Stimulated activated CD8-positive, alpha-beta memory T cell treated with anti-CD3 and anti-CD28 coated beads, Interleukin-4, amount 100 ng/mL, for 4 hours (primary cell): ENCODE results near the gene ATF7.
A peak's percentile ranks its signal among the peaks of the same experiment; 100 is the strongest.

Source experiments
- DNase-seq, 2 donors: peaks; one replicate each; pipeline ENCODE4 v3.0.0-alpha.2; 2020; ENCODE audit warnings: low read depth in 2 of 2, low spot score in 1 of 2

Gene ATF7

GRCh38 chr12:53532021-53532420 lies 94.2 kb downstream of the ATF7 start:
- DNase-seq = no peak

DNA sequence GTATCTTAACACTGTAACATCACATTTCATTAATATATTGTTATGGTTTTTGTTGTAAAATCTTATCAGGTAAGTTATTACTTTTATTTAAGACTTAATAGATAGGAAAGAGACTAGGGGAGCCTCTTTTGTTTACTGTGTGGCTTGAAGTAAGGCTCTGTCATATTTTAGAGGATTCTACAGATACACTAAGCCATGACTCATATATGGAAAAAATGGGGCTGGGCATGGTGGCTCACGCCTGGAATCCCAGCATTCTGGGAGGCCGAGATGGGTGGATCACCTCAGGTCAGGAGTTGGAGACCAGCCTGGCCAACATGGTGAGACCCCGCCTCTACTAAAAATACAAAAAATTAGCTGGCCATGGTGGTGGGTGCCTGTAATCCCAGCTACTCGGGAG lies 95.3 kb downstream of the ATF7 start:
- DNase-seq = no peak

GRCh38 chr12:53530061-53530460 lies 96.1 kb downstream of the ATF7 start:
- DNase-seq = no peak

DNA sequence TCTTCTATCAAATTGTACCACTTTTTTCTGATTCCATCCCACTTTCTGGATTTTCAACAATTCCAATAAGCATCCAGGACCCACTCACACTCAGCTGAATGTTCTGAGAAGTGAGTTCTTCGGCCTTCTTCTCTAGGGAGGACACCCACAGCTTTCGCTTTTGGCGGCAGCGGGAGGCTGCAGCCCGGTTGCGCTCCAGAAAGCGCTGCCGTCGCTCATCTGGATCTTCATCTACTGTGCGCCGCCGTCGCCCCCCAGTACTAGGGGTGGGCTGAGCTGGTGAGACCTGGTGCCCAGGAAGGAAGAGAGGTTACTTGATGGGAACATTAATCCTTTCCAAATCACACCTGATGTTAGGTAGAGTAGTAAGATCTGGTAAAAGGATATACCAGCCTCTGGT lies 101.7 kb downstream of the ATF7 start:
- DNase-seq = no peak

DNA sequence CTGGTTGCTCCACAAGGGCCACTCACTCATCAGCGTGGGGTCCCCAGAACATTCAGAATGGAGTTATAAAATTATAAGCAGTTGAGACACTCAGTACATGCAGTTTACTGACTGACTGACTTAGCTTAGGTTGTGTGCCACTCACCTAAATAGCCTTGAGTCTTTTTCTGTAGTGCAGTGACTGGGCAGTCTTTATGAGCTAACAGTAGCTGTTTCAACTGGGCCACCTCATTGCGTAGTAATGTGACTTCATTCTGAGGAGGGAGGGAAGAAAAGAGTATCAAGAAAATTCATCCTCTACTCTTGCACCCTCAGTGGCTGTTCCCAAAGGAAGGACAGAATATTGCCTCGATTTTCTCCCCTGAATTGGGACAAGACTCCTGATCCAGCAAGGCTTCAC lies 103.1 kb downstream of the ATF7 start:
- DNase-seq = no peak

DNA sequence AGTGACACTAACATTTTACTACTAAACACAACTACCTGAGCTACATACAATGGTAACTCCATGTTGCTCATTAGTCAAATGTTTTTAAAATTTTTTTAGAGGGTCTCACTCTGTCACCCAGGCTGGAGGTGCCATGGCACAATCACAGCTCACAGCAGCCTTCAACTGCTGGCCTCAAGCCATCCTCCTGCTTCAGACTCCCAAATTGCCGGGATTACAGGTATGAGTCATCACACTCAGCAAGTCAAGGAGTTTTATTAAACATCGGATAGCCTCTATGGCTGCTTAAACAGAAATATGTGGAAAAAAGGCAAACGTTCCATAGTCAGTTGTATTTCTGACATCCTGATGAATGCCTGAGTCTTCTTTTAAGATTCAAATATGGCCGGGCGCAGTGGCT lies 107.8 kb downstream of the ATF7 start:
- no peak for DNase-seq

DNA sequence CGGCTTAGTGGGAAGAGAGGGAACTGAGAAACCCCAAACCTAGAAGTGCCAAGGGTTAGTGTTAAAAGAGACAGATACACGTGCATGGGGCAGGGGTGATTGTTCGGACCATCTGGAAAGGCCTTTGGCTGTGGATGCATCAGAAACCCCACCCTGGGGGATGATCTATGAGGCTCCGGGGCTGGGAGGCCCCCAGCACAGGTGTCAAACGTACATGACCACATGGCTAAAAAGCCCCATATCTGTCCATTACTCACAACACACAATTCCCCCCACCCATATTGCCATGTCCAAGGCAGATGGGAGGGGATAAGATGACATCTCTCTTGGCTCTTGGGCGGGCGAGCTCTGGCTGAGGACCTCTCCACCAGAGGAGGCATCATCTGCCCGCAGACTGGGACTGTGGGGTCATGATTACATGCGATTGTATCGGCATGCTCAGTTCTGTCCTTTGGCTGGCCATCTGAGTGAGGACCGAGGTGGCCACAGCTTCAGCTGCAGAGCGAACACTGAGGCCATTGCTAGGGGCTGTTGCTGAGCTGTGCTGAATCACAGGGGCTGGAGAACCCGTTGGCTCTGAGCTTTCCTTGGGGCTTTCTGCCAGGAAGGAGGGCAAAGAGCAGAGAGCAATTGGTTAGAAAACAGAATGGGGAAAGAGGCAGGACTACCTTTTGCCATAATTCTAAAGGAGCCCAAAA lies 109.3 kb downstream of the ATF7 start:
- DNase-seq = no peak

GRCh38 chr12:53515291-53515680 lies 110.9 kb downstream of the ATF7 start:
- DNase-seq = no peak

GRCh38 chr12:53514628-53515290 lies 111.4 kb downstream of the ATF7 start:
- DNase-seq = no peak

DNA sequence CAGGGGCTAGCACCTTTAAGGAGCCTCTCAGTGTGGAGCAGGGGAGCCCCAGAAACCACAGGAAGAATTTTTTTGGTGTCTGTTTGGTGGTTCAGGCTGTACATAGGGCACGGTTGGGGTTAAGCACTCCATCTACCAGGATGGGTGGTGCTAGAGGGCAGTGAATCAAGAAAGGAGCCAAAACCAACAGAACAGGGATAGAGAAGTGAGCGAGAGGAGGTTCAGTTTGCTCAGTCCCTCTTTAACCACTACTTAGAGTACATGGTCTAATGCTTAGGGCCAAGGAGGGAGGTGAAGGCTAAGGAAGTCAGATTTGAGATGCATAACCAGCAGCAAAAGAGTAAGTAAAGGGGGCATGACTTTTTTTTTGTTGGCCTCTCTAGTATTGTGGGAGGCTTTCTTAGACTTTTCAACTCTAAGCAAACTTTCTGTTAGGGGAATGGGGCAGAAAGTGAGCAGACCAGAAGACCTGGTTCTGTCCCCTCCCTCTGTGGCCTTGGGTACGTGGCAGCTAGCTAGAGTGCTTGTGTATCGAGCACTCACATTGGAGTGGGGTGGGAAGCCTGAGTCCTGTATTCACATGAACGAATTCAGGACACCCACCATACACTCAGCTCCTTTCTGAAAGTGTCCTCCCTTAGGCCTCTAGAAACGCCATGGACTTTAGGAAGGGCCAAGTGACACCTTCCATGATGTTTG lies 112.3 kb downstream of the ATF7 start:
- DNase-seq = no peak

GRCh38 chr12:53510181-53510812 lies 115.9 kb downstream of the ATF7 start:
- no peak for DNase-seq

- DNase-seq = peak; percentile 64 to 68
Measured at GRCh38 chr12:53508534-53509170, 117.5 kb downstream of the ATF7 start.

- DNase-seq = no peak
Measured at GRCh38 chr12:53507603-53507885, 118.6 kb downstream of the ATF7 start.

DNA sequence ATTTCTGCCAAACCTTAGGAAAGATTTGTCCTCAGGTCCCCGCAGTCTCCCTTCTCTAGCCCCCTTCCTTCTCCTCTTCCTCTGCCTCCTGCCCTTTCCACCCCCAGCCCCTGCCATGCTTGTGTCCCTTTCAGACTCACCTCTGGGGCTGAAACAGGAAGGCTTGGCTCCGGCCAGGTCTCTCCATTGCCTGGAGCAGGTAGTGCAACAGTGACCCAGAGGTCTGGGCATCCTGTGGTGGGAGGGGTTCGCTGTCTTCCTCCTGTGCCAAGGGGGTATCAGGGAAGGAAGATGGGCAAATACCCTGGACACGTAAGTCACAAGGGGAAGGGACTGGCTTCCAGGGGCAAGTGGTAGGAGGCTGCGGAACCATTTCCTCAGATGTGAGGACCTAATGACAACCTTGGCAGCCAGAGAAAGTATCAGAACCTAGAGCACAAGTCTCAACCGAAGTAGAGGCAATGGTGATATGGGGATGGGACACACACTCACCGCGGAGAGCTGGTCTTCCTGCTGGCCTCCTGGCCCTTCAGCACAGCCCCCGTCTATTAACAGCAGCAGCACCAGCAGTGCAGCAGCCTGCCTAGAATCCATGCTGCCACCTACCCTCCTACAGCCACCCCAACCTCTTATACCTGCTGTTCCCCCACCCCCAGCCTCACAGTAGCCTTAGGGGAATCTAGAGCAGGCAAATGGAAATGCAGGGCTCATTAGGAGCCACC lies 119.1 kb downstream of the ATF7 start, which contains the start of gene NPFF:
NPFF (minus strand) TSS at position 604 of the 722 bp plus-strand sequence; CDS start at position 594, 10 bp downstream.
- no peak for DNase-seq

- no peak for DNase-seq
Measured at GRCh38 chr12:53506450-53506785, 119.8 kb downstream of the ATF7 start.

- DNase-seq = no peak
Measured at GRCh38 chr12:53505555-53506449, 120.4 kb downstream of the ATF7 start.

GRCh38 chr12:53505086-53505485 lies 121.1 kb downstream of the ATF7 start:
- DNase-seq = no peak

DNA sequence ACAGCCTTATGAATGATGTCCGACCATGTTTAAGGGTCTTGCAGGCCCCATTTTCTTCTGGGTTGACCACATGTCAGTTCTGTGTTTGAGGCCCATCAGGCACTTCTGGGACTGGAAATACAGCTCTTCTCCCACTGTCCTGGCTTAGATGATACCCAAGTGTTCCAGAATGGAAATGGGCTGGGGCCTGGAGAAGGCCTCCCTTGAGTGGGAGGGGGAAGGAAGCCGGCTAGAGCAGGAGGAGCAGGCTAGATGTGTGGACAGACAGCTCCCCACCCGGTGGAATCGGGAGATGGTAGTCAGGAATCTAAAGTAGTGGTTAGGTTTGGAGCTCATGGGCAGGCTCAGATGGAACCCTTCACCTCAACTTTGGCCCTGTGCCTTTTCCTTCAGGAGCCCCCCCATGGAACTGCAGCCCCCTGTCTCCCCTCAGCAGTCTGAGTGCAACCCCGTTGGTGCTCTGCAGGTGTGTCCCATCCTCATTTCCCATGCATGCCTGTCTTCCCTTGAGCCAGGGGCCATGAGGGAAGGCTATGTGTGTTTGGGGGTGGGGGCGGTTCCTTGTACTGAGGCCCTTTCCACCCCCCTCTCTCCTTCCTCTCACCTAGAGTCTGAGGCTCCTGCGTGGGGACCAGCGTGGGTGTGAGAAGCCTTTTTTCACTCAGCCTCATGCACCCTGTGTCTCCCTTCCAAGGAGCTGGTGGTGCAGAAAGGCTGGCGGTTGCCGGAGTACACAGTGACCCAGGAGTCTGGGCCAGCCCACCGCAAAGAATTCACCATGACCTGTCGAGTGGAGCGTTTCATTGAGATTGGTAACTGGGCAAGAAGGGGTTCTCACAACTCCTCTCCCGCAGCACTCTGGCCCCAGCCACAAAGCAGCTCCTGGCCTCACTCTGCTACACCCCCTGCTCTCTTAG lies 121.9 kb downstream of the ATF7 start:
- no peak for DNase-seq
